ENCODE results near the gene HSD11B1.

HSD11B1 gene

GRCh38 chr1:209710093-209710492, 5.4 kb downstream of the HSD11B1 start:
- no peak overlapping the region for H3K27ac ChIP-seq (ENCODE audit: low read depth, low read length)
- no peaks in the 10 kb centered on the region for H3K36me3 ChIP-seq (ENCODE audit: control insufficient read depth, insufficient read depth, low read length)
- H3K4me3 ChIP-seq (ENCODE audit: low read depth, low read length): no peak overlapping the region
- H3K4me1 ChIP-seq (ENCODE audit: control insufficient read depth, insufficient read depth, low read length): no peaks in the 10 kb centered on the region
- H3K9me3 ChIP-seq (ENCODE audit: control insufficient read depth, insufficient read depth, low read length): no peaks in the 10 kb centered on the region
- no peaks in the 10 kb centered on the region for H3K27me3 ChIP-seq (ENCODE audit: control insufficient read depth, insufficient read depth, low read length)
- no peak overlapping the region for H3K9ac ChIP-seq (ENCODE audit: low read depth, low read length)

GRCh38 chr1:209710847-209711246, 6.2 kb downstream of the HSD11B1 start:
- Histone ChIP-seq H3K27ac (ENCODE audit: low read depth, low read length) (no peak overlapping the region), H3K27me3 (ENCODE audit: control insufficient read depth, insufficient read depth, low read length) (no peaks in the 10 kb centered on the region), H3K36me3 (ENCODE audit: control insufficient read depth, insufficient read depth, low read length) (no peaks in the 10 kb centered on the region), H3K9me3 (ENCODE audit: control insufficient read depth, insufficient read depth, low read length) (no peaks in the 10 kb centered on the region), H3K4me1 (ENCODE audit: control insufficient read depth, insufficient read depth, low read length) (no peaks in the 10 kb centered on the region), H3K9ac (ENCODE audit: low read depth, low read length) (no peak overlapping the region), H3K4me3 (ENCODE audit: low read depth, low read length) (no peak overlapping the region)

GRCh38 chr1:209714338-209714737, 9.7 kb downstream of the HSD11B1 start:
- no peaks in the 10 kb centered on the region for H3K4me1 ChIP-seq (ENCODE audit: control insufficient read depth, insufficient read depth, low read length)
- H3K9ac ChIP-seq (ENCODE audit: low read depth, low read length): no peak overlapping the region
- H3K27ac ChIP-seq (ENCODE audit: low read depth, low read length): no peak overlapping the region
- no peak overlapping the region for H3K4me3 ChIP-seq (ENCODE audit: low read depth, low read length)
- H3K9me3 ChIP-seq (ENCODE audit: control insufficient read depth, insufficient read depth, low read length): no peaks in the 10 kb centered on the region
- no peaks in the 10 kb centered on the region for H3K36me3 ChIP-seq (ENCODE audit: control insufficient read depth, insufficient read depth, low read length)
- H3K27me3 ChIP-seq (ENCODE audit: control insufficient read depth, insufficient read depth, low read length): no peaks in the 10 kb centered on the region

DNA sequence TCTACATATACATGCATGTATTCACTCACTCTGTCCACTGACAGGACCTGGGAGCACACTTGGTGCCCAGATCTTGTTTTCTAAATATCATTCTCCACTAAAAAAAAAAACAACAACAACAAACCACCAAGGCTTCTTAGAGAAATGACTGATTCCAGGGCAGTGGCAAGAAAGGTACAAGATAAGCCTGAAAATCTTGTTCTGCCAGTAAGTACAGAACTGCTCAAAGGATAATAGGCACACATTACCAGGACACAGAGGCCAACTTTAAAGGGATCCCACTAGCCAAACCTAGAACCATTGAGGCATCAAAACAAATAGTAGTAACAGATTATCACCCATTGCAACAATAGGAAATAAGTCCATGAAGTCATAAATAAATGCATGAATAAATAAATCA, 10.7 kb downstream of the HSD11B1 start:
- H3K9me3 ChIP-seq (ENCODE audit: control insufficient read depth, insufficient read depth, low read length): no peaks in the 10 kb centered on the region
- H3K4me1 ChIP-seq (ENCODE audit: control insufficient read depth, insufficient read depth, low read length): no peaks in the 10 kb centered on the region
- no peak overlapping the region for H3K27ac ChIP-seq (ENCODE audit: low read depth, low read length)
- no peaks in the 10 kb centered on the region for H3K27me3 ChIP-seq (ENCODE audit: control insufficient read depth, insufficient read depth, low read length)
- H3K4me3 ChIP-seq (ENCODE audit: low read depth, low read length): no peak overlapping the region
- no peaks in the 10 kb centered on the region for H3K36me3 ChIP-seq (ENCODE audit: control insufficient read depth, insufficient read depth, low read length)
- no peak overlapping the region for H3K9ac ChIP-seq (ENCODE audit: low read depth, low read length)

DNA sequence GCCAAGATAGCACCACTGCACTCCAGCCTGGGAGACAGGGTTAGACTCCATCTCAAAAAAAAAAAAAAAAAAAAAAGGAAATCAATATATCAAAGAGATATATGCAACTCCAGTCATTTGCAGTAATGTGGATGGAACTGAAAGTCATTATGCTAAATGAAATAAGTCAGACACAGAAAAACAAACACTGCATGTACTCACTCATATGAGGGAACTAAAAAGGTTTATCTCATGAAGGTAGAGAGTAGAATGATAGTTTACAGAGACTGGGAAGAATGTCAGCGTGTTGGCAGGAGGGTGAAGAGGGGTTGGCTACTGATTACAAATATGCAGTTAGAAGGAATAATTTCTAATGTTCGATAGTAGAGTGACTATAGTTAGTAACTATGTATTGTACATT, 13.2 kb downstream of the HSD11B1 start:
- Histone ChIP-seq H3K36me3 (ENCODE audit: control insufficient read depth, insufficient read depth, low read length) (no peaks in the 10 kb centered on the region), H3K4me3 (ENCODE audit: low read depth, low read length) (no peak overlapping the region), H3K27ac (ENCODE audit: low read depth, low read length) (no peak overlapping the region), H3K4me1 (ENCODE audit: control insufficient read depth, insufficient read depth, low read length) (no peaks in the 10 kb centered on the region), H3K27me3 (ENCODE audit: control insufficient read depth, insufficient read depth, low read length) (no peaks in the 10 kb centered on the region; the same call in 1 of the 2 replicates), H3K9me3 (ENCODE audit: control insufficient read depth, insufficient read depth, low read length) (no peaks in the 10 kb centered on the region), H3K9ac (ENCODE audit: low read depth, low read length) (no peak overlapping the region)

DNA sequence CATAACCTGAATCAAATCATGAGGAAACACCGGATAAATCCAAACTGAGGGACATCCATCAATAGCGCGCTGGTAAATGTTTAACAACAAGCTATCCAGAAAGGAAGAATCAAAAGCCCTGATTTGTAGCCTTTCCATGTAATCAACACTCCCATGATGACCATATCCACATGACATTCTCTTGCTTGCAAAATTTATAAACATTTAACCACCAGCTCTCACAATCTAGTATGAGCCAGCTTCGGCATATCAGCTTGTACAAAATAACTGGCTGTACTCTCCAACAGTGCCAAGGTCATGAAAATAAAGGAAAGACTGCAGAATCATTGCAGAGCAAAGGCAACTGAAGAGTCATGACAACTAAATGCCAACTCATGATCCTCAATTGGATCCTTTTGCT, 15.7 kb downstream of the HSD11B1 start:
- Histone ChIP-seq H3K27me3 (ENCODE audit: control insufficient read depth, insufficient read depth, low read length) (no peaks in the 10 kb centered on the region; the same call in 1 of the 2 replicates), H3K4me1 (ENCODE audit: control insufficient read depth, insufficient read depth, low read length) (no peaks in the 10 kb centered on the region), H3K4me3 (ENCODE audit: low read depth, low read length) (no peak overlapping the region), H3K9me3 (ENCODE audit: control insufficient read depth, insufficient read depth, low read length) (no peaks in the 10 kb centered on the region), H3K9ac (ENCODE audit: low read depth, low read length) (no peak overlapping the region), H3K36me3 (ENCODE audit: control insufficient read depth, insufficient read depth, low read length) (no peaks in the 10 kb centered on the region), H3K27ac (ENCODE audit: low read depth, low read length) (no peak overlapping the region)

DNA sequence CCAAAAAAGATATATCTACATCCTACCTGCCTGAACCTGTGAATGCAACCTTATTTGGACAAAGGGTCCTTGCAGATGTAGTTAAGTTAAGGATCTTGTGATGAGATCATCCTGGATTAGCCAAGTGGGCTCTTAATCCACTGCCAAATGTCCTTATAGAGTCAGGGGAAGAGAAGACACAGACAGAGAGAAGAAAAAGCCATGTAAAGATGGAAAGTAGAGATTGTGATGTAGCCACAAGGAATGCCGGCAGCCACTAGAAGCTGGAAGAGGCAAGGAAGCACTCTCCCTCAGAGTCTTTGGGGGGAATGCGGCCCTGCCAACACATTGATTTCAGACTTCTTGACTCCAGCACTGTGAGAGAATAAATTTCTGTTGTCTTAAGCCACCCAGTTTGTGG, 16.2 kb downstream of the HSD11B1 start:
- H3K27me3 ChIP-seq (ENCODE audit: control insufficient read depth, insufficient read depth, low read length): no peaks in the 10 kb centered on the region; the same call in 1 of the 2 replicates
- H3K36me3 ChIP-seq (ENCODE audit: control insufficient read depth, insufficient read depth, low read length): no peaks in the 10 kb centered on the region
- no peak overlapping the region for H3K27ac ChIP-seq (ENCODE audit: low read depth, low read length)
- H3K4me3 ChIP-seq (ENCODE audit: low read depth, low read length): no peak overlapping the region
- H3K9me3 ChIP-seq (ENCODE audit: control insufficient read depth, insufficient read depth, low read length): no peaks in the 10 kb centered on the region
- no peaks in the 10 kb centered on the region for H3K4me1 ChIP-seq (ENCODE audit: control insufficient read depth, insufficient read depth, low read length)
- no peak overlapping the region for H3K9ac ChIP-seq (ENCODE audit: low read depth, low read length)

DNA sequence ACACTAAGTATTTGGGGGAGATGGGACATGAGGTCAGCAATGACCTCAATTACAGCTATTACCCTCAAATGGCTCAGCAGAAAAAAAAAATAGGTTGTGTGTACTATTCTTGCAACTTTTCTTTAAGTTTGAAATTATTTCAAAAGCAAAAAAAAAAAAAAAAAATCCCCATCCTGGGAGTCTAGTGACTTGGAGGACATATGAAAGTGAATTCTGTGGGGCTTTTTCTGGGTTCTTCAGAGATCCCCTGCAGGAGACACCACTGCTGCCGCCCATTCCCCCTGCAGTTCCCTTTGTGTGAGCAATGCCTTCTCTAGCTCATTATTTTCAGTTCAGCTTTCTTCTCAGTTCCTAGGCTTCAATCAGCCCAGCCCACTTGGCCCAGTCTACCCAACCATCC, 16.7 kb downstream of the HSD11B1 start:
- Histone ChIP-seq H3K27ac (ENCODE audit: low read depth, low read length) (no peak overlapping the region), H3K9ac (ENCODE audit: low read depth, low read length) (no peak overlapping the region), H3K4me1 (ENCODE audit: control insufficient read depth, insufficient read depth, low read length) (no peaks in the 10 kb centered on the region), H3K9me3 (ENCODE audit: control insufficient read depth, insufficient read depth, low read length) (no peaks in the 10 kb centered on the region), H3K27me3 (ENCODE audit: control insufficient read depth, insufficient read depth, low read length) (no peaks in the 10 kb centered on the region; the same call in 1 of the 2 replicates), H3K36me3 (ENCODE audit: control insufficient read depth, insufficient read depth, low read length) (no peaks in the 10 kb centered on the region), H3K4me3 (ENCODE audit: low read depth, low read length) (no peak overlapping the region)

DNA sequence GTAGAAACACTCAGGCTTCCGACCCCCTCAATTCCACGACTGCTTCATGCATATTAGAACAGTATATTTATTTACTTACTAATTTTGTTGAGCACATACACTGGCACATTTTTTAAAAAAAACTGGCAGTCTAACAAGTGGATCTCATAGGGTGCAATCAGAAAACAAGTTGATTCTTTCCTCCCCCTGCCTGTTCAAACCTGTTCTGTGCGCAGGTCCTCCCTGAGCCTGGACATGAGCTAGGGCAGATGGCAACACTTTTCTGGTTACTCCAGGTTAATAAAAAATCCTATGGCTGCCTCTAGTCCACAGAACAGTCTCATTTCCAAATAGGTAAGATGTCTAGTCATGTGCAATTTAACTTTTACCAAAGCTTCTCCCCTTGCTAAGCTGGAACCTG, 18.6 kb downstream of the HSD11B1 start:
- Histone ChIP-seq H3K4me1 (ENCODE audit: control insufficient read depth, insufficient read depth, low read length) (no peaks in the 10 kb centered on the region), H3K36me3 (ENCODE audit: control insufficient read depth, insufficient read depth, low read length) (no peaks in the 10 kb centered on the region), H3K9ac (ENCODE audit: low read depth, low read length) (no peak overlapping the region), H3K4me3 (ENCODE audit: low read depth, low read length) (no peak overlapping the region), H3K27me3 (ENCODE audit: control insufficient read depth, insufficient read depth, low read length) (no peaks in the 10 kb centered on the region; the same call in 1 of the 2 replicates), H3K27ac (ENCODE audit: low read depth, low read length) (no peak overlapping the region), H3K9me3 (ENCODE audit: control insufficient read depth, insufficient read depth, low read length) (no peaks in the 10 kb centered on the region)

GRCh38 chr1:209723756-209724693, 19.4 kb downstream of the HSD11B1 start:
- Histone ChIP-seq H3K9ac (ENCODE audit: low read depth, low read length) (no peak overlapping the region), H3K4me1 (ENCODE audit: control insufficient read depth, insufficient read depth, low read length) (no peaks in the 10 kb centered on the region), H3K9me3 (ENCODE audit: control insufficient read depth, insufficient read depth, low read length) (no peaks in the 10 kb centered on the region), H3K36me3 (ENCODE audit: control insufficient read depth, insufficient read depth, low read length) (no peaks in the 10 kb centered on the region), H3K27ac (ENCODE audit: low read depth, low read length) (no peak overlapping the region), H3K27me3 (ENCODE audit: control insufficient read depth, insufficient read depth, low read length) (no peaks in the 10 kb centered on the region; the same call in 1 of the 2 replicates), H3K4me3 (ENCODE audit: low read depth, low read length) (no peak overlapping the region)

GRCh38 chr1:209727286-209727685, 22.6 kb downstream of the HSD11B1 start:
- Histone ChIP-seq H3K27me3 (ENCODE audit: control insufficient read depth, insufficient read depth, low read length) (no peaks in the 10 kb centered on the region), H3K9ac (ENCODE audit: low read depth, low read length) (no peak overlapping the region), H3K4me1 (ENCODE audit: control insufficient read depth, insufficient read depth, low read length) (no peaks in the 10 kb centered on the region), H3K9me3 (ENCODE audit: control insufficient read depth, insufficient read depth, low read length) (no peaks in the 10 kb centered on the region), H3K4me3 (ENCODE audit: low read depth, low read length) (no peak overlapping the region), H3K36me3 (ENCODE audit: control insufficient read depth, insufficient read depth, low read length) (no peaks in the 10 kb centered on the region), H3K27ac (ENCODE audit: low read depth, low read length) (no peak overlapping the region)

Measured in HUES48 (cell line).